HEK293 (cell line): Measurements from ENCODE around the gene ASB16.
A peak's percentile ranks its signal among the peaks of the same experiment; 100 is the strongest.

Experiments
- BCL11A ChIP-seq: fragments of 450-650 bp; formaldehyde crosslinking; IDR thresholded peaks from 2 replicates; pipeline ENCODE4 v1.5.1; 2016; ENCODE audit warnings: low read depth, missing biosample characterization, missing genetic modification characterization
- REST ChIP-seq: fragments of 450-650 bp; formaldehyde crosslinking; IDR thresholded peaks from 2 replicates; pipeline ENCODE4 v1.5.1; 2016; ENCODE audit warnings: missing biosample characterization, missing genetic modification characterization
- ZNF121 ChIP-seq: fragments of 450-650 bp; formaldehyde crosslinking; IDR thresholded peaks from 2 replicates; pipeline ENCODE4 v1.5.1; 2016; ENCODE audit warnings: missing biosample characterization, missing genetic modification characterization
- ZNF629 ChIP-seq: fragments of 450-650 bp; formaldehyde crosslinking; IDR thresholded peaks from 2 replicates; pipeline ENCODE4 v1.5.1; 2017; ENCODE audit warnings: missing biosample characterization, missing genetic modification characterization
- ZSCAN4 ChIP-seq: fragments of 450-650 bp; formaldehyde crosslinking; IDR thresholded peaks from 2 replicates; pipeline ENCODE4 v1.5.1; 2017; ENCODE audit warnings: missing biosample characterization, missing genetic modification characterization
- TF ChIP-seq, protein P1 (sequence below): fragments of 450-650 bp; formaldehyde crosslinking; IDR thresholded peaks from 2 replicates; pipeline ENCODE4 v1.5.1; 2016; ENCODE audit warnings: missing biosample characterization, missing genetic modification characterization
- TF ChIP-seq, protein P2 (sequence below): fragments of 450-650 bp; formaldehyde crosslinking; IDR thresholded peaks from 2 replicates; pipeline ENCODE4 v1.5.1; 2016; ENCODE audit warnings: missing biosample characterization, missing genetic modification characterization

DNA sequence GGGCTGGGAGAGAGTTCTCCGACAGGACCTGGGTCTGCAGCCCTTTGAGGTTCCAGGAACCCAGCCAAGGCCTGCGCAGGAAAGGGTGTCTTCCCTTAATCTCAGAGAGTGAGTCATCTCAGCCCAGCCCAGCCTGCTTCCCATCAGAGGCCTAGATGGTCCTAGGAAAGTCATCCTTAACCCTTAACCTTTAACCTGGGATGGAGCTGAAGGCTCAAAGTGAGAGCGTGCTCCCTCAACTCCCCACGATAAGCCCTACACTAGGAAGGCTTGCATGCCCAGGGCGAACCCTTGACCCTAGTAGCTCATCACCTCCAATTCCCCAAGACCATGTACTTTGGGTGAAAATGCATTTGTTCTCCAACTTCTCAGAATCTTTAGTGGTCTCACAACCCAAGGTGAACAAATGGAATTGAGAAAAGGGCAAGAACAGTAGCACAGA, 34.0 kb downstream of the ASB16 start:
- TF ChIP-seq, protein P1, sequence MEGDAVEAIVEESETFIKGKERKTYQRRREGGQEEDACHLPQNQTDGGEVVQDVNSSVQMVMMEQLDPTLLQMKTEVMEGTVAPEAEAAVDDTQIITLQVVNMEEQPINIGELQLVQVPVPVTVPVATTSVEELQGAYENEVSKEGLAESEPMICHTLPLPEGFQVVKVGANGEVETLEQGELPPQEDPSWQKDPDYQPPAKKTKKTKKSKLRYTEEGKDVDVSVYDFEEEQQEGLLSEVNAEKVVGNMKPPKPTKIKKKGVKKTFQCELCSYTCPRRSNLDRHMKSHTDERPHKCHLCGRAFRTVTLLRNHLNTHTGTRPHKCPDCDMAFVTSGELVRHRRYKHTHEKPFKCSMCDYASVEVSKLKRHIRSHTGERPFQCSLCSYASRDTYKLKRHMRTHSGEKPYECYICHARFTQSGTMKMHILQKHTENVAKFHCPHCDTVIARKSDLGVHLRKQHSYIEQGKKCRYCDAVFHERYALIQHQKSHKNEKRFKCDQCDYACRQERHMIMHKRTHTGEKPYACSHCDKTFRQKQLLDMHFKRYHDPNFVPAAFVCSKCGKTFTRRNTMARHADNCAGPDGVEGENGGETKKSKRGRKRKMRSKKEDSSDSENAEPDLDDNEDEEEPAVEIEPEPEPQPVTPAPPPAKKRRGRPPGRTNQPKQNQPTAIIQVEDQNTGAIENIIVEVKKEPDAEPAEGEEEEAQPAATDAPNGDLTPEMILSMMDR (tag by site-specific recombination): no peak
- TF ChIP-seq BCL11A (tag by site-specific recombination): 0 out of 2 replicates have a peak, but pooled peaks have one; percentile 32
- TF ChIP-seq ZNF629 (tag by site-specific recombination): no peak
- TF ChIP-seq, protein P2, sequence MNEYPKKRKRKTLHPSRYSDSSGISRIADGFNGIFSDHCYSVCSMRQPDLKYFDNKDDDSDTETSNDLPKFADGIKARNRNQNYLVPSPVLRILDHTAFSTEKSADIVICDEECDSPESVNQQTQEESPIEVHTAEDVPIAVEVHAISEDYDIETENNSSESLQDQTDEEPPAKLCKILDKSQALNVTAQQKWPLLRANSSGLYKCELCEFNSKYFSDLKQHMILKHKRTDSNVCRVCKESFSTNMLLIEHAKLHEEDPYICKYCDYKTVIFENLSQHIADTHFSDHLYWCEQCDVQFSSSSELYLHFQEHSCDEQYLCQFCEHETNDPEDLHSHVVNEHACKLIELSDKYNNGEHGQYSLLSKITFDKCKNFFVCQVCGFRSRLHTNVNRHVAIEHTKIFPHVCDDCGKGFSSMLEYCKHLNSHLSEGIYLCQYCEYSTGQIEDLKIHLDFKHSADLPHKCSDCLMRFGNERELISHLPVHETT (tag by site-specific recombination): no peak
- TF ChIP-seq REST (tag by site-specific recombination): no peak
- no peak for TF ChIP-seq ZSCAN4 (tag by site-specific recombination)
- TF ChIP-seq ZNF121: no peak
